ENCODE data around the gene SYTL1. TPM values are rescaled to one million over a fixed set of nuclear protein-coding genes. Genes with fewer than 3 reads are reported as not detected.

SYTL1 gene
- total and polyA plus RNA-seq, 9 of the 15 experiments (the other 6 are each of a cell fraction or from before 2014, with no cell fraction given), result 0.04 to 9.3 (median 1.7) TPM

DNA sequence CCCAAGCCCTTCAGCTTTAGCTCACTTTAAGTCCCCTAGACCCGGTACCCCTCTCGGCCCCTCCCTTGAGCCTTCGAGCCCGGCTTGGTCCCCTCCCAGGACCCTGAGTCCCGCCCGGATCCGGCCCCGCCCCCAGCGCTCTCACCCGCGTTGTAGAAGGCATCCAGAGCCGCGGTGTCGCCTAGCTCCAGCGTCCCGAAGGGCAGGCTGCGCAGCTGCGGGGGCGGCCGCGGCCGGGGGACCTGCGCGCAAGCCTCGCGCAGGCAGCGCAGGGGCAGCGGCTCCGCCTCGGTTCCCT lies 24.2 kb downstream of the SYTL1 start:
- H4K20me1 ChIP-seq (replicated peaks; ENCODE audit: control insufficient read depth, insufficient read depth, low read length), result no peaks in the 10 kb centered on the region; the same call in 1 of the 2 replicates
- no TSS peak for BruUV-seq (replicated peaks)
- no peaks in the 10 kb centered on the region for H3K9me3 ChIP-seq (replicated peaks; ENCODE audit: control insufficient read depth, insufficient read depth, low read depth, low read length)
- ChIA-PET CTCF (ENCODE audit: low intra/inter-chr PET ratio) (interaction anchor here (0.6 to 1.0 kb wide), 3 partner anchors 26 to 44 kb away, joined by 4 to 5 read pairs (median 5); partner anchors contain the start of genes GPR3 and TMEM222), POLR2A (interaction anchor here (0.6 to 3.3 kb wide), 22 partner anchors 8 to 1215 kb away, joined by 3 to 20 read pairs (median 4); partner anchors contain the start of genes CD164L2, FCN3 and SYTL1)
- WGBS (ENCODE audit: insufficient coverage, low coverage, missing lambda C conversion rate), result 1% methylated on average over 29 of the region's 30 CpGs
- peak overlapping the region; percentile 78 for H3K27ac ChIP-seq (ENCODE audit: extremely low read depth, low read depth, low read length)
- in situ Hi-C loops (cut with MboI), result no loop called here
- H3K9me1 ChIP-seq (ENCODE audit: control insufficient read depth, insufficient read depth, low read length), result no peaks in the 10 kb centered on the region
- DNase-seq (ENCODE audit: extremely low read depth in 1 of 4, low spot score in 3 of 4), result peak; percentile 89 to 93 (median 90)
- no peaks in the 10 kb centered on the region for H3K27me3 ChIP-seq (ENCODE audit: control insufficient read depth in 2 of 2, insufficient read depth in 2 of 2, low read length in 2 of 2)
- ATAC-seq, result peak; percentile 81
- intact Hi-C loops (cut with micrococcal nuclease), result loop anchor here (10.0 kb wide), 1 partner anchor 171 kb away; no protein-coding TSS in a partner anchor
- peak overlapping the region; percentile 92 for H2AFZ ChIP-seq (ENCODE audit: low read depth, low read length)
- peak overlapping the region; percentile 82 for H3K4me3 ChIP-seq
- peak overlapping the region; percentile 85 to 91 for H3K9ac ChIP-seq (ENCODE audit: insufficient read depth in 1 of 2, low read depth in 2 of 2, low read length in 2 of 2)
- H3K36me3 ChIP-seq (ENCODE audit: control insufficient read depth, insufficient read depth, low read length), result no peaks in the 10 kb centered on the region
- no peaks in the 10 kb centered on the region for H3K79me2 ChIP-seq (ENCODE audit: control insufficient read depth, insufficient read depth, low read length)
- H3K4me2 ChIP-seq (ENCODE audit: insufficient read depth, low read length), result peak overlapping the region; percentile 84
- FAIRE-seq, result no peak
- peaks cover 20 to 52% of the 10 kb centered on the region in 2 experiments; a peak in 4 of 5 replicates for H3K4me1 ChIP-seq (replicated peaks in 1 of 2; ENCODE audit: control insufficient read depth in 2 of 2, insufficient read depth in 2 of 2, low read length in 2 of 2)
- TF ChIP-seq PHF8 (IDR thresholded peaks at IDR 0.05; ENCODE audit: borderline replicate concordance, low read length) (peak; percentile 60; the same call in 1 of the 2 replicates), TEAD1 (CRISPR knock-in tag; IDR thresholded peaks at IDR 0.05) (0 out of 4 replicates have a peak, but pooled peaks of 1 of the 2 experiments have one; percentile 4), CREM (IDR thresholded peaks at IDR 0.05; ENCODE audit: low read depth) (peak; percentile 61), GATAD2A (IDR thresholded peaks at IDR 0.05) (no peak), ZFPM2 (CRISPR knock-in tag; IDR thresholded peaks at IDR 0.05) (no peak), RFX5 (IDR thresholded peaks at IDR 0.05; ENCODE audit: low read depth, low read length) (peak; percentile 80), NRF1 (conservative IDR thresholded peaks at IDR 0.05 in 1 of 2, IDR thresholded peaks at IDR 0.05 in 1 of 2) (peak; percentile 88 to 90), ZFX (CRISPR knock-in tag; IDR thresholded peaks at IDR 0.05) (peak; percentile 57), KAT7 (CRISPR knock-in tag; IDR thresholded peaks at IDR 0.05; ENCODE audit: borderline replicate concordance) (0 out of 2 replicates have a peak, but pooled peaks have one; percentile 26), EGR1 (conservative IDR thresholded peaks at IDR 0.05) (peak; percentile 86), TAF1 (IDR thresholded peaks at IDR 0.05; ENCODE audit: control insufficient read depth, extremely low read depth, insufficient read depth, low read length, severe bottlenecking) (peak; percentile 49), TGIF2 (CRISPR knock-in tag; IDR thresholded peaks at IDR 0.05) (no peak), ZNF324 (CRISPR knock-in tag; IDR thresholded peaks at IDR 0.05) (no peak)
- TF ChIP-seq, protein P1, sequence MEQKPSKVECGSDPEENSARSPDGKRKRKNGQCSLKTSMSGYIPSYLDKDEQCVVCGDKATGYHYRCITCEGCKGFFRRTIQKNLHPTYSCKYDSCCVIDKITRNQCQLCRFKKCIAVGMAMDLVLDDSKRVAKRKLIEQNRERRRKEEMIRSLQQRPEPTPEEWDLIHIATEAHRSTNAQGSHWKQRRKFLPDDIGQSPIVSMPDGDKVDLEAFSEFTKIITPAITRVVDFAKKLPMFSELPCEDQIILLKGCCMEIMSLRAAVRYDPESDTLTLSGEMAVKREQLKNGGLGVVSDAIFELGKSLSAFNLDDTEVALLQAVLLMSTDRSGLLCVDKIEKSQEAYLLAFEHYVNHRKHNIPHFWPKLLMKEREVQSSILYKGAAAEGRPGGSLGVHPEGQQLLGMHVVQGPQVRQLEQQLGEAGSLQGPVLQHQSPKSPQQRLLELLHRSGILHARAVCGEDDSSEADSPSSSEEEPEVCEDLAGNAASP (IDR thresholded peaks at IDR 0.05), result no peak
- TF ChIP-seq, protein P2, sequence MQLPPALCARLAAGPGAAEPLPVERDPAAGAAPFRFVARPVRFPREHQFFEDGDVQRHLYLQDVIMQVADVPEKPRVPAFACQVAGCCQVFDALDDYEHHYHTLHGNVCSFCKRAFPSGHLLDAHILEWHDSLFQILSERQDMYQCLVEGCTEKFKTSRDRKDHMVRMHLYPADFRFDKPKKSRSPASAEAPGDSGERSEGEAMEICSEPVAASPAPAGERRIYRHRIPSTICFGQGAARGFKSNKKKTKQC (CRISPR knock-in tag; IDR thresholded peaks at IDR 0.05), result no peak
- TF ChIP-seq, protein P3, sequence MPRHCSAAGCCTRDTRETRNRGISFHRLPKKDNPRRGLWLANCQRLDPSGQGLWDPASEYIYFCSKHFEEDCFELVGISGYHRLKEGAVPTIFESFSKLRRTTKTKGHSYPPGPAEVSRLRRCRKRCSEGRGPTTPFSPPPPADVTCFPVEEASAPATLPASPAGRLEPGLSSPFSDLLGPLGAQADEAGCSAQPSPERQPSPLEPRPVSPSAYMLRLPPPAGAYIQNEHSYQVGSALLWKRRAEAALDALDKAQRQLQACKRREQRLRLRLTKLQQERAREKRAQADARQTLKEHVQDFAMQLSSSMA (CRISPR knock-in tag; IDR thresholded peaks at IDR 0.05), result no peak
- TF ChIP-seq, protein P4, sequence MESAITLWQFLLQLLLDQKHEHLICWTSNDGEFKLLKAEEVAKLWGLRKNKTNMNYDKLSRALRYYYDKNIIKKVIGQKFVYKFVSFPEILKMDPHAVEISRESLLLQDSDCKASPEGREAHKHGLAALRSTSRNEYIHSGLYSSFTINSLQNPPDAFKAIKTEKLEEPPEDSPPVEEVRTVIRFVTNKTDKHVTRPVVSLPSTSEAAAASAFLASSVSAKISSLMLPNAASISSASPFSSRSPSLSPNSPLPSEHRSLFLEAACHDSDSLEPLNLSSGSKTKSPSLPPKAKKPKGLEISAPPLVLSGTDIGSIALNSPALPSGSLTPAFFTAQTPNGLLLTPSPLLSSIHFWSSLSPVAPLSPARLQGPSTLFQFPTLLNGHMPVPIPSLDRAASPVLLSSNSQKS (CRISPR knock-in tag; IDR thresholded peaks at IDR 0.05), result no peak
- TF ChIP-seq, protein P5, sequence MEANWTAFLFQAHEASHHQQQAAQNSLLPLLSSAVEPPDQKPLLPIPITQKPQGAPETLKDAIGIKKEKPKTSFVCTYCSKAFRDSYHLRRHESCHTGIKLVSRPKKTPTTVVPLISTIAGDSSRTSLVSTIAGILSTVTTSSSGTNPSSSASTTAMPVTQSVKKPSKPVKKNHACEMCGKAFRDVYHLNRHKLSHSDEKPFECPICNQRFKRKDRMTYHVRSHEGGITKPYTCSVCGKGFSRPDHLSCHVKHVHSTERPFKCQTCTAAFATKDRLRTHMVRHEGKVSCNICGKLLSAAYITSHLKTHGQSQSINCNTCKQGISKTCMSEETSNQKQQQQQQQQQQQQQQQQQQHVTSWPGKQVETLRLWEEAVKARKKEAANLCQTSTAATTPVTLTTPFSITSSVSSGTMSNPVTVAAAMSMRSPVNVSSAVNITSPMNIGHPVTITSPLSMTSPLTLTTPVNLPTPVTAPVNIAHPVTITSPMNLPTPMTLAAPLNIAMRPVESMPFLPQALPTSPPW (CRISPR knock-in tag; IDR thresholded peaks at IDR 0.05), result peak; percentile 39; the same call in 1 of the 2 replicates

Data from K562 (cell line).